ENCODE measurements around the gene ARL15. TPM values are rescaled to one million over a fixed set of nuclear protein-coding genes. Genes with fewer than 3 reads are reported as not detected.

ARL15 gene
- total and polyA plus RNA-seq, 9 of the 15 experiments (the other 6 are each of a cell fraction or from before 2014, with no cell fraction given): 18.5 to 80.4 (median 57.0) TPM

DNA sequence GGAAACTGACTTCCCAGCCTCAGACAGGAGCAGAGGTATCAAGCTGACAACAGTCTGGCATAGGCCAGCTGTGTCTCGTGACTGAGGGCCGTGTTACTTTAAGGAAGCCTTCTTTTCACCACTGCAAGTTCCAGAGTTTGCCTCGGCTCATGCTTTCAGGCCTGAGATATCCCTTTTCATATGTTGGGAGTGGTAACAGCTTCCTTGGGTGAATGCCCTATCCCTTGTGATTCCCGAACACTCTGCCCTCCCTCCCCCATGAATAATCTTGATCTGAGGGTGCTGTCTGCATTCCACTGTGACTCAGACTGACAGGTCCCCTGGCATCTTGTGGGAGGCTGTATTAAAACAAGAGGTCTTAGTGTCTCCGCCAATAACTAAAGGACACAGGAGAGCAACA lies 49.7 kb upstream of the ARL15 start (continued):
- TF ChIP-seq RNF2 (IDR thresholded peaks at IDR 0.05): no peak
- TF ChIP-seq ZBTB49 (CRISPR knock-in tag; IDR thresholded peaks at IDR 0.05; ENCODE audit: borderline replicate concordance): no peak
- TF ChIP-seq, protein P1, sequence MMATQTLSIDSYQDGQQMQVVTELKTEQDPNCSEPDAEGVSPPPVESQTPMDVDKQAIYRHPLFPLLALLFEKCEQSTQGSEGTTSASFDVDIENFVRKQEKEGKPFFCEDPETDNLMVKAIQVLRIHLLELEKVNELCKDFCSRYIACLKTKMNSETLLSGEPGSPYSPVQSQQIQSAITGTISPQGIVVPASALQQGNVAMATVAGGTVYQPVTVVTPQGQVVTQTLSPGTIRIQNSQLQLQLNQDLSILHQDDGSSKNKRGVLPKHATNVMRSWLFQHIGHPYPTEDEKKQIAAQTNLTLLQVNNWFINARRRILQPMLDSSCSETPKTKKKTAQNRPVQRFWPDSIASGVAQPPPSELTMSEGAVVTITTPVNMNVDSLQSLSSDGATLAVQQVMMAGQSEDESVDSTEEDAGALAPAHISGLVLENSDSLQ (IDR thresholded peaks at IDR 0.05): peak; percentile 49; the same call in 1 of the 2 replicates
- TF ChIP-seq SFPQ (IDR thresholded peaks at IDR 0.05; ENCODE audit: low read depth, low read length): no peak
- peak; percentile 48; the same call in 1 of the 2 replicates for TF ChIP-seq BHLHE40 (IDR thresholded peaks at IDR 0.05; ENCODE audit: low read length)
- 0 out of 2 replicates have a peak, but pooled peaks have one; percentile 32 for TF ChIP-seq JUND (IDR thresholded peaks at IDR 0.05; ENCODE audit: borderline replicate concordance, low read depth, low read length)
- 0 out of 3 replicates have a peak, but pooled peaks have one; percentile 14 for TF ChIP-seq JUND (tag; IDR thresholded peaks at IDR 0.05; ENCODE audit: borderline replicate concordance, low read depth, low read length)
- no peak for TF ChIP-seq PML (IDR thresholded peaks at IDR 0.05; ENCODE audit: low read length)
- TF ChIP-seq HDAC3 (IDR thresholded peaks at IDR 0.05; ENCODE audit: borderline replicate concordance, partially characterized antibody): no peak
- no peak for TF ChIP-seq HDAC2 (IDR thresholded peaks at IDR 0.05)
- TF ChIP-seq HDAC6 (IDR thresholded peaks at IDR 0.05; ENCODE audit: low read depth, low read length): no peak
- TF ChIP-seq, protein P2, sequence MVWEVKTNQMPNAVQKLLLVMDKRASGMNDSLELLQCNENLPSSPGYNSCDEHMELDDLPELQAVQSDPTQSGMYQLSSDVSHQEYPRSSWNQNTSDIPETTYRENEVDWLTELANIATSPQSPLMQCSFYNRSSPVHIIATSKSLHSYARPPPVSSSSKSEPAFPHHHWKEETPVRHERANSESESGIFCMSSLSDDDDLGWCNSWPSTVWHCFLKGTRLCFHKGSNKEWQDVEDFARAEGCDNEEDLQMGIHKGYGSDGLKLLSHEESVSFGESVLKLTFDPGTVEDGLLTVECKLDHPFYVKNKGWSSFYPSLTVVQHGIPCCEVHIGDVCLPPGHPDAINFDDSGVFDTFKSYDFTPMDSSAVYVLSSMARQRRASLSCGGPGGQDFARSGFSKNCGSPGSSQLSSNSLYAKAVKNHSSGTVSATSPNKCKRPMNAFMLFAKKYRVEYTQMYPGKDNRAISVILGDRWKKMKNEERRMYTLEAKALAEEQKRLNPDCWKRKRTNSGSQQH (CRISPR knock-in tag; IDR thresholded peaks at IDR 0.05): no peak
- TF ChIP-seq ELF2 (CRISPR knock-in tag; IDR thresholded peaks at IDR 0.05): no peak
- TF ChIP-seq NCOA4 (IDR thresholded peaks at IDR 0.05; ENCODE audit: partially characterized antibody): no peak
- TF ChIP-seq FOXM1 (IDR thresholded peaks at IDR 0.05; ENCODE audit: low read depth): no peak
- no peak for TF ChIP-seq FOXM1 (CRISPR knock-in tag; IDR thresholded peaks at IDR 0.05; ENCODE audit: low read depth)
- TF ChIP-seq MAX (CRISPR knock-in tag; IDR thresholded peaks at IDR 0.05): no peak
- no peak for TF ChIP-seq L3MBTL2 (IDR thresholded peaks at IDR 0.05)
- TF ChIP-seq, protein P3, sequence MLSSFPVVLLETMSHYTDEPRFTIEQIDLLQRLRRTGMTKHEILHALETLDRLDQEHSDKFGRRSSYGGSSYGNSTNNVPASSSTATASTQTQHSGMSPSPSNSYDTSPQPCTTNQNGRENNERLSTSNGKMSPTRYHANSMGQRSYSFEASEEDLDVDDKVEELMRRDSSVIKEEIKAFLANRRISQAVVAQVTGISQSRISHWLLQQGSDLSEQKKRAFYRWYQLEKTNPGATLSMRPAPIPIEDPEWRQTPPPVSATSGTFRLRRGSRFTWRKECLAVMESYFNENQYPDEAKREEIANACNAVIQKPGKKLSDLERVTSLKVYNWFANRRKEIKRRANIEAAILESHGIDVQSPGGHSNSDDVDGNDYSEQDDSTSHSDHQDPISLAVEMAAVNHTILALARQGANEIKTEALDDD (IDR thresholded peaks at IDR 0.05): no peak
- TF ChIP-seq BDP1 (IDR thresholded peaks at IDR 0.05; ENCODE audit: insufficient read depth, insufficient read length): no peak
- TF ChIP-seq, protein P4, sequence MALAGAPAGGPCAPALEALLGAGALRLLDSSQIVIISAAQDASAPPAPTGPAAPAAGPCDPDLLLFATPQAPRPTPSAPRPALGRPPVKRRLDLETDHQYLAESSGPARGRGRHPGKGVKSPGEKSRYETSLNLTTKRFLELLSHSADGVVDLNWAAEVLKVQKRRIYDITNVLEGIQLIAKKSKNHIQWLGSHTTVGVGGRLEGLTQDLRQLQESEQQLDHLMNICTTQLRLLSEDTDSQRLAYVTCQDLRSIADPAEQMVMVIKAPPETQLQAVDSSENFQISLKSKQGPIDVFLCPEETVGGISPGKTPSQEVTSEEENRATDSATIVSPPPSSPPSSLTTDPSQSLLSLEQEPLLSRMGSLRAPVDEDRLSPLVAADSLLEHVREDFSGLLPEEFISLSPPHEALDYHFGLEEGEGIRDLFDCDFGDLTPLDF (CRISPR knock-in tag; IDR thresholded peaks at IDR 0.05): no peak

All from K562 (cell line).